GM18505 (cell line): ENCODE data around the gene ZNF683.

Source experiments
- ATAC-seq: cut with Tn5 transposase; IDR thresholded peaks from one replicate; pipeline ENCODE4 v1.9.1; 2021; ENCODE audit not compliant: unreplicated experiment
- POLR2A ChIP-seq: IDR thresholded peaks from 4 replicates; pipeline ENCODE4 v1.6.1; 2011; ENCODE audit warnings: borderline replicate concordance; ENCODE audit not compliant: insufficient read depth, insufficient read length; ENCODE audit errors: extremely low read depth

ZNF683 gene

DNA sequence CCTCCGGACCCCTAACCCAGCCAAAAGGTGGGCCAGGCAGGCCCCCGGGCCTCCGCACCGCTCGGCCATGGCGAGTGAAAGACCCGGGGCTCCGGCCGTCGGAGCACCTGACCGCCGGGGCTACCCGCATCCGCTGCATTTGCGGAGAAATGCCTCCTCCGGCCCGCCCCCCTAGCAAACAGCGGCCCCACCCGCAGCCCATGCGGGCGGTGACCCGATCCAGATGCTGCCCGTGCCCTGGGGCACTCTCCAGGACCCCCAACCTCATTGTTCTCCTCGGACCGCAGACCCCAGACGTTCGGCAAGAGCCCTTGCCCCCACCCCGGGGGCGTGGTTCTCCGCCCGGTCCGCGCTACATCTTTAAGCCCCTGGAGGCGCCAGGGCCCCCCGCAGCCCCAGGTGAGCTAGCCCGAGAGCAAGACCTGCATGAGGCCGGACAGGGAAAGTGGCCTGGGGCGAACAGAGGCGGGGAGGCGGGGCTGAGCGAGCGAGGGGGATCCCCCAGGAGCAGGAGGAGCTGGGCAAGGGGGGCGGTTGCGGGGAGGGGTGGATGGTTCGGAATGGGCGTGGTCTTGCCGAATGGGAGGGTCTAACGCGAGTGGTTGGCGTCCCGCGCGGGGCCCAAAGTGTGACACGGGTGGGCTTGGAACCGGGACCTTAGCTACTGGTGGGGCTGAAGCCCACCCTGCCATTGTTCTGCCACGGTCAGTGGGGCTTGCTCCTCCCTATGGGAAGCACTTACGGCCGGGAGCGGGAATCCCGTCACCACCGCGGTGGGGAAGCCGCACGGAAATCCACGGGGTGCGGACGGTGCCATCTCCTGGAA is 12.4 kb downstream of the ZNF683 start:
- no peak for TF ChIP-seq POLR2A
- no peak for ATAC-seq

DNA sequence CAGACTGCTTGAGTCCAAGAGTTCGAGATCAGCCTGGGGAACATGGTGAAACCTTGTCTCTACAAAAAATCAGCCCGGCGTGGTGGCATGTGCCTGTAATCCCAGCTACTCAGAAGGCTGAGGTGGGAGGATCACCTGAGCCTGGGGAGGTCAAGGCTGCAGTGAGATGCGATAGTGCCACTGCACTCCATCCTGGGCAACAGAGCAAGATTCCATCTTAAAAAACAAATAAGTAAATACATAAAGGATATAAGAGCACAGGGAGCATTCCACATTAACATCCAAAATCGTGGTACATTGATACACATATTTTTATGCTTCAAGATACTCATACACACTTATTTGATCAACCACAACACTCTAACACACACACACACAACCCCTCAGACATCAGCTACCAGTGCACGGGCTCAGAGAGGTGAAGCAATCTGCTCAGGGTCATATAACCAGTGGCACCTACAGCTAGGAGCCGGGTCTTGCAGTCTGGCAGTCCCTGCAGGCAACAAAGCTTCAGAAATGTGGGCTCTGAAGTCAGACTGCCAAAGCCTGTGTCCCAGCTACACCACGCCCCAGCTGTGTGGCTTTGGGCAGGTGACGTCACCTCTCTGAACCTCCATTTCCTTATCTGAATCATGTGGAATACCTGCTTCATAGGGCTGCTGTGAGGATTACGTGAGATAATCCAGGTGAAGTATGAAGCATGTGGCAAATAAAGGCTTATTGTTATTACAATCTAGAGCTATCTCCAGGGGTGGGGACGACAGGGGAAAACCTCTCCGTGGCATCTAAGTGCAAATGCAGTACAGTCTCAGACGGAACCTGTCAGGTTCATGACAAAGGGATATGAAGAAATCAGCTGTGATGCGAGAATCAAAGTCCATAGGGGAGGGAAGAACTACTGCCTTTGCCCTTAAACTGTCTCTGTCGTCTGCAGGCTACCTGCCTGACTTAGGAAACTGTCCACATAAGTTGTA is 13.9 kb downstream of the ZNF683 start:
- ATAC-seq: no peak
- TF ChIP-seq POLR2A: no peak

DNA sequence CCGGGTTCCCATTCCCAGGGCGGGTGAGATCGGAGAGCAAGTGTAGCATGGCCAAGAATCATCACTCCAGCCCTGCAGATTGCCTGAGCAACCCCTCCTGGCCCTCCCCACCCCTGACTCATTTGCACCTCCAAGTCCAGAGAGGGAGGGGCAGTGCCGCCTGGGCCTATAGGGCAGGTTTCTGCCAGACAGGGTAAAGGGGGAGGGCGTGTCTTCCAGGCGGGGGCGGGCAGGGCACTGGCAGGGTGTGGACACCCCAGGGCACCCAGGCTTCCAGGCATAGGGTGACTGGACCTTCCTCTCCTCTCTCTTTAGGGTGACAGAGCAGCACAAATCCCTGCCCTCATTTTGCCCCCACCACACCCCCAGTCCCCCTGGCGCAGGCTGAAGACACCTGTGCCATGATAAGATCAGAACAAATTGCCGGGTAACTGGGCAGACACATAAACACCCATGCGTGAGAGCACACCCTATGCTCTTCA is 15.4 kb downstream of the ZNF683 start:
- no peak for ATAC-seq
- no peak for TF ChIP-seq POLR2A

DNA sequence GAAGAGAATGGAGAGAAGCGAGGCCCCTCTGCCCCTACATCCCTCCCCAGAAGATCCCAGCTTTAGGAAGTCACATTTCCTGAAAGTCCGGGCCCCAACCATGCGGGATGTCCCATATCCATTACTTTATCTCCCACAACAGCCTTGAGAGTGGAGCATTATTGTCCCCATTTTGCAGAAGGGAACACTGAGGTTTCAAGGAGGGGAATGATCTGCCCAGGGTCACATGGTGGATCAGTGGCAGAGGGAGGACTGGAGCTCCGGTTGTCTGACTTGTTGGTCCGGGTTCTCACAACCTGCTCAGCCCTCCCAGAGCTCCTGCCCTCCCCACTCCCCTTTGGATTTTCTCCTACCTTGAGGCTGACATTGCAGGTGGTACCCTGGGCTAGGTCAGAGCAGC is 16.4 kb downstream of the ZNF683 start:
- TF ChIP-seq POLR2A: no peak
- no peak for ATAC-seq

DNA sequence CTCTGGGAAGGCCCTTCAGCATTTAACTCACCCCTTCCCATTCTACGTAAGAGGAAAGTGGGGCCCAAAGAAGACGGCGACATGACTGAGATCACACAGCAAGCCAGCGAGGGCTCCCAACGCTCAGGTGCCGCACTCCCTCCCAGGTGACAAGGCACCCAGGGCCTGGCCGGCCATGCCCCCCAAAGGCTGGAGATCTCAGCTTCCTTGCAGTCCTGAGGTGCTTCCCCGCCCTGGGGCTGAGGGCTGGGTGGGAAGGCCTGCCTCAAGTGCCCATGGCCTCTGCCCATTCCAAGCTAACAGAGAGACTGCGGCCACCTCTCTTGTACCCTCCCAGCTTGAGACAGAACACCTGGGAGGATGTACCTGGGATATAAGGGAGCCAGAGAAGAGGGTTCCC is 17.6 kb downstream of the ZNF683 start:
- TF ChIP-seq POLR2A: no peak
- ATAC-seq: no peak

DNA sequence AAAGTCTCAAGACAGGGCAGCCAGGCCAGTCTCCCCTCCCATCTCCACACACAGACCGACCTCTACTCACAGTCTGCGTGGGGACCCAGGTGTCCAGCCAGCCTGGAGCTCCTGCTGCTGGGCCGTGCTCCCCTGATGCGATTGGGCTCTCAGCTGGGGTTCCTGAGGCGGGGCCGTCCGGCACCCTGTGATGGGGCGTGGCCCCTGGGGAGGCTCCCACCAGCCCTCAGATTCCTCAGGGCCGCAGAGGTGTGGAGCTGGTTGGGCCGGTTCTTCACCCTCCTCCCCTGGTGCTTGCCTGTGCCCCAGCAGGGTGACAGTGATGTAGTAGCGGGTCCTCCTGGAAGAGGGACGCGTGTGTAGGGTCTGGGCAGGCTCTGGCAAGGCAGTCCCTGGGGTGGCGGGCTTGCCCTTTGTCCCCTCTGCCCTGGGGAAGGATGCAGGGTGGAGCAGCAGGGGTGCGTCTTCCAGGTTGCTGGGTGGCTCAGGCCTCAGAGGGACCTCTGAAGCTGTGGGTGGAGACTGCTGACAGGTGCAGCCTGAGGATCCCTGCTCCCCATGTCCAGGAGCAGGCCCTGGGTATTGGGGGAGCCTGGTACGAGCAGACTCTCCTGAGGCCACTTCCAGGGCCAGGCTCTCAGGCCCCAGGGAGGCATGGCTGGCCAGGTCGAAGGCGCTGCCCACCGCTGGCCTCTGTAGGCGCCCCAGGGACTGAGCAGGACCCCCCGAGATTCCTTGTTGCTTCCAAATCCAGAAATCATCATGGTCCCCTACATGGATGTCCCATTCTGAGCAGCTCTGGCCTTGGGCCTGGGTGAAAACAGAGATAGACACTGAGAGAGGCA is 18.4 kb downstream of the ZNF683 start, which contains the start of gene CRYBG2:
Gene CRYBG2, minus strand, starts transcription at position 155 of the 845 bp plus-strand sequence. CDS start 7,473 bp downstream, outside the sequence.
- ATAC-seq: no peak
- TF ChIP-seq POLR2A: no peak

DNA sequence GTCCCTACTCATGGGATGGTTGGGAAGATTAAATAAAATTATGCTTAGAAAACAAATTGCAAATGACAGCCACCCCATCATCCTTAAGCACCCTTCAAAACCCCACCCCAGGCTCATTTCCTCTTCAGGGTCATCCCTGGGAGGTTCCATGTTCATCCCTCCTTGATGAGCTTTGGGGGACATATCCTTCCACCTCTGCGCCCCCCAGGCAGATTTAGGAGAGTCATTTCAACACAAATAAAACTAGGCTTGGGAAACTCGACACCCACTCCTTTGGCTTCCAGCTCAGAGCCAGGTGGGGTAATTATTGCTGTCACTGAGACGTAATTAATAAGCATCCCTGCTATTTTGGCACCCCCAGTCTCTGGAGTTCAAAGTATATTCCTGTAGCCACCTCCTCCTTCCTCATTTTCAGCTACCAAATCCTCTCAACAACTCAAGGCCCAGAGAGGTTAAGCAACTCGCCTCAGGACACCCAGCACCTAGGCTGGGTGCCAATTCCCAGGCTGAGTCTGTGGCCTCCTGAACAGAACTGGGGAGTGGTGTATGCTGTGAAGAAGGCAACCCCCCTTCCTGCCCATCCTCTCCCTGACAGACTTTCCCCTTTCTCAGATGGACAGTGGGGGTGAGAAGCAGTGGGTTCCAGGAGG is 19.2 kb downstream of the ZNF683 start:
- no peak for TF ChIP-seq POLR2A
- ATAC-seq: no peak

DNA sequence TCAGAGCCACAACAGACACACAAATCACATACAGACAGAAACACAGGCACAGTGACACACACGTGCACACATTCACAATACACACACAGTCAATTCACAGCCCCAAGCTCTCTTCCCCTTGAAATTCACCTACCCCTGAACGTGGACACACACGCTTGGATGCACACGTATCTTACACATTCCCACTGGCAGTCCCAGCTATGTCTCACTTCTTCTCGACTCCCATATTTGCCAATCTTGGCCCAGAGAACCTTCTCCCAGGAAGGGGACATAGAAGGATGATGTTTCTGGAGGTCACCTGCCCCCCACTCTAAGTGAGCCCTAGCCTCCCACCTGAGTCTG is 20.2 kb downstream of the ZNF683 start:
- TF ChIP-seq POLR2A: no peak
- no peak for ATAC-seq

DNA sequence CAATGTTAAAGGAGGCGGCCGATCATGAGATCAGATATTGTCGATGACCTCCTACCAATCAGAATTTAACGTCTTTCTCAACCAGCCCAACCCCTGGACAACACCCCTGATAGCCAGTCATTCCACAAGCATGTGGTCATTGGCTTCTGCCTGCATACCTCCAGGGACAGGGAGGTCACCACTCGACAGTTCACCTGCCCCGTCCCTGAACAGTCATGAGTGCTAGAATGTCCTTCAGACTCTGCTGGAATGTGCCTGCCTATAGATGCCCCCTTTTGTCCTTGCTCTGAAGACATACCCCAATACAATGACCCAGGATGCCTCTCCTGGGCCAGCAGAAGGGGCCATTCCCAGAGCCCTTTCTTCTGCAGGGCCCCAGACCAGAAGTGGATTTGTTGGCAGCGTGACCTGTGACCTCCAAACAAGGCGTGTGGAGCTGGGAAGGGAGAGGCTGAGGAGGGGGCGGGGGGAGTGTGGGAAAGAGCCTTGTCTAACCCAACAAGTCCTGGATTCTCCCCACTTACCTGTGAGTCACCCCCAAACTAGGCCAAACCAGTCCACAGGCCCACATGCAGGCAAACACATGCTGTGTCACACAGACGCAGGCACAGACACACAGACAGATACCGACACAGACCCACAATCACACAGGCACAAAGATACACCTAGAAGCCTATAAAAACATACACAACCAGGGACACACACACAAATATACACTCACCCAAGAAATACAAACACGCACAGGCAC is 20.8 kb downstream of the ZNF683 start:
- TF ChIP-seq POLR2A: no peak
- no peak for ATAC-seq

DNA sequence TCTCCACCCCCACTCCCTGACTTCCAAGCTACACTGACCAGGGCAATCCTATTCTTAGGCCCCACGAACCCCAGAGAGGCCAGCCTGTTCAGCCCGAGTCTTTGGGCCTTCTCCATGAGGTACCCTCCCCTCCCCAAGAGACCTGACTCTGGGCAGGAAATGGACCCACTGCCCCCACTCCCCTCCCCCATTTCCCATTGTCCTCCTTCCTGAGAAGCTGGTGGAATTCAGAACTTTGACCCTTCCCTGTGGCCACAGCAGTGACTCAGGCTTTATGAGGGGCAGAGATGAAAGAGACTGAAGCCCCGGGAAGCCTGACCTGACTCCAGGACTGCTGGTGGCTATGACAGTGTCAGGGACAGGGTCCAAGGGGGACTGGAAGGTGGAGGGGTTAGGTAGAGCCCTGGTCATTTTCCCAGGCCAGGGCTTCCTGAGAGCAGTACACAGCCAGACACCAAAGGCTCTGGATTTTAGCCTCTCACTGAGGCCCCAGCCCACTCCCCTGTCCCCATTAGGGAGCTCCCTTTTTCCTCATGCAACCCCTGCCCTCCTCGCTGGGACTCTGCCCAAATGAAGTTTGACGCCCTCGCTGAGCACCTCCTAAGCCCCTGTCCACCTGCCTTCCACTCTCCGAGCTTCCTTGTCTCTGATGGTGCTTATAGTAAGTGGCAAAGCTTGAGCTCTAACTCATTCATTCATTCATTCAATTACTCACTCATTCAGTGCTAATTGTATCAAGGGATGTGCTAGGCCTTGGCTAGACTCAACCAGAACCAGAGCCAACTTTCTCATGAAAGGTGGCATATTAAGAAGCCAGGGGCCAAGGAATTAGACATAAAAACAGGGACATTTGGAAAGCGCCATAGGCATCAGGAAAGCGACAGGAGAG is 21.6 kb downstream of the ZNF683 start:
- TF ChIP-seq POLR2A: no peak
- ATAC-seq: no peak

DNA sequence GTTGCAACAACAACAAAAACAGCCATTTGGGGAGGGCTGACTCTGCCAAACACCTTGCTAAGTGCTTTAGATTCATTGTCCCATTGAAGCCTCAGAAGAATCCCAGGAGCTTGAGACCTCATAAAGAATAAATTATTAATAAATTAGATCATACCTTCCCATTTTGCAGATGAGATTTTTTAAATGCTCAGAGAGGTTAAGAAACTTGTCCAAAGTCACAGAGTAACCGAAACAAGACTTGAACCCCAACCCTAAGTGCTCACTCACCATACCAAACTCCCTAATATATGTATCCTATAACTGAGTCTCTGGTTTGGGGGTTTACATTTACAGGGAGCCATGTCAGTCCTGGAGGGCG is 22.2 kb downstream of the ZNF683 start:
- TF ChIP-seq POLR2A: no peak
- ATAC-seq: no peak
